Endothelial cell of hepatic sinusoid (primary cell): Measurements from ENCODE around the gene BTN3A1.

Experiments used
- in situ Hi-C: cut with HindIII; loops from 2 replicates; pipeline ENCODE4 v1.10.0; 2017; ENCODE audit warnings: low sequenced_read_pairs

The BTN3A1 gene

DNA sequence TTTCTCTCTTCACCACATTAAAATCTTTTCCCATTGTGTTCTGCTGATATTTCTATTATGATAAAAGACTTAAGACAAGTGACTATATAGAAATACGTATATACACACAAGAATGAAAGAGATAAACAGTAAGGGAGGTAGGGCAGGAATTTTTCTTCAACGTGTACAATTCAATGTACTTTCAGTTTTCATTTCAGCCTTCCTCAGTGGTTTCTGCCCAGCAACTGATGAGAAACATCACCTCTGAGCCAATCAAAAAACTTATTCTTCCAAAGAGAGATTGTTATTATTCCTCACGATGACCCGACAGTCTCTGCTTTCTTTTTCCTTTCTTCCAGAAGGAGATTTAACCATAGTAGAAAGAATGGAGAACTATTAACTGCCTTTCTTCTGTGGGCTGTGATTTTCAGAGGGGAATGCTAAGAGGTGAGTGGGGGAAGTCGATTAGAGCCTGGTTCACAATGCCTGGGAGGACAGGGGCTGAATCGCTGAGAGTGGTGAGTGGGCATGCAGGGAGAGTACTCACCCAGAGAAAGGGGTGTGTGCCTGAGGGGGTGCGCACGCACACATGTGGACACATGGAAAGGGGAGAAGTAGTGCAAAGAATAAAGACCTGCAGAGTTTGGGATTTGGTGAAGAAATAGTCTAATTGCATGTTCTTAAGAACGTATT, at the start of gene BTN3A1:
Gene BTN3A1, plus strand, starts transcription at position 289 of the 672 bp plus-strand sequence. CDS start 3,289 bp downstream, outside the sequence.
- in situ Hi-C loops, result no loop called here

DNA sequence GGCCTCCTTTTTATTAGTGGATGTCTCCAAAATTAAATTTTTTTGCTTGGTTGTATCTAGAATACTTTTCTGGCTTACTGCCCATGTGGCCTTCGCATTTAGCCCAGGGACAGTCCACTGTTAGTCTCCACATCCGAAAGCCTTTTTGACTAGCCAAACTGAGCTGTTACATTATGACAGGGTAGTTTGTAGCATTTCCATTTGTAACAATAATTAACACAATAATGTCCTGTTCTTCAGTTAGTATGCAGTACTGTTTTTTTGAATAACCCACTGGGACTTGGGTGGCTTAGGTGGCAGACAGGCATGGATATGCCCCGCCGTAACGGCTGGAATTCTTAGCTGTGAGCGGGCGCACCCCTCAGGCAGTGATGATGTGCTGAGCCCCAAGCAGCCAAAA, 49.8 kb upstream of the BTN3A1 start:
- in situ Hi-C loops, result loop anchor here (25.0 kb wide), 1 partner anchor 185 kb away; the partner anchor contains the start of gene HMGN4

DNA sequence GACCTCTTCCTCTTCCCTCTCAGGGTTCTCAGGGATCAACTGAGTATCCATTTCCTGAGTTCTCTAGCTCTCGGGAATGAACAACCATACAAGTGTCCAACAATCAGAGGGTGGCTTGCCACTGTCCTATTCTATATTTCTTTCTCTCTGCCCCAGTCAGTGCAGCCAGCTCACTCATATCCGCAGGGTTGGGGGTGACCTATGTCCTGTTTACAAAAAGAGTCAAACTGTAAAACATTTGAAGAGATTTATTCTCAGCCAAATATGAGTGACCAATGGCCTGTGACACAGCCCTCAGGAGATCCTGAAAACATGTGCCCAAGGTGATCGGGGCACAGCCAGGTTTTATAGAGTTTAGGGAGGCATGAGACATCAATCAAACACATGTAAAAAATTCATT, 47.9 kb upstream of the BTN3A1 start:
- in situ Hi-C loops, result loop anchor here (25.0 kb wide), 1 partner anchor 183 kb away; the partner anchor contains the start of gene HMGN4

DNA sequence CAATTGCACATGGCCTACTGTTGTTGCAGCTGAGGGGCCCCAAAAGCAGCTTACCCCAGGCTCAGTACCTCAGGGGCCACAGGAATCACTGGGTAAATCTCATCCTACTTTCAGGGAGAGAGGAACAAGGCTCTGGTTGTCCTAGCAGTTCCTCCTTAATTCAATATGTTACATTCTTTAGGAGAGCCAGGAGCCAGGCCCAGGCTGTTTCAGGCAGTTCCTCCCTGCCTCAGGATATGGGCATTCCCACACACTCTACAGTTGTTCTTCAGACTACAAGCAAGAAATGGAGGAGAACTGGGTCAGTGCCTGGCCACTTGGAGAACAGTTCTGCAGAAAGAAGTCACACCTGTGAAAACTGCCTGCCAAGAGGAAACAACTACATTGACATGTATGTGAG, 46.7 kb upstream of the BTN3A1 start:
- in situ Hi-C loops, result loop anchor here (25.0 kb wide), 1 partner anchor 182 kb away; the partner anchor contains the start of gene HMGN4

DNA sequence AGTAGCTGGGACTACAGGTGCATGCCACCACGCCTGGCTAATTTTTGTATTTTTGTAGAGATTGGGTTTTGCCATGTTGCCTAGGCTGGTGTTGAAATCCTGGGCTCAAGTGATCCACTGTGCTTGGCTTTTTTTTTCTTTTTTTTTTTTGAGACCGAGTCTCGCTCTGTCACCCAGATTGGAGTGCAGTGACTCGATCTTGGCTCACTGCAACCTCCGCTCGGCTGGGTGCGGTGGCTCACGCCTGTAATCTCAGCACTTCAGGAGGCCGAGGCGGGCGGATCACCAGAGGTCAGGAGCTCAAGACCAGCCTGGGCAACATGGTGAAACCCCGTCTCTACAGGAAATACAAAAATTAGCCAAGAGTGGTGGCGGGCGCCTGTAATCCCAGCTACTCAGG, 44.5 kb upstream of the BTN3A1 start:
- in situ Hi-C loops, result loop anchor here (25.0 kb wide), 1 partner anchor 180 kb away; the partner anchor contains the start of gene HMGN4

DNA sequence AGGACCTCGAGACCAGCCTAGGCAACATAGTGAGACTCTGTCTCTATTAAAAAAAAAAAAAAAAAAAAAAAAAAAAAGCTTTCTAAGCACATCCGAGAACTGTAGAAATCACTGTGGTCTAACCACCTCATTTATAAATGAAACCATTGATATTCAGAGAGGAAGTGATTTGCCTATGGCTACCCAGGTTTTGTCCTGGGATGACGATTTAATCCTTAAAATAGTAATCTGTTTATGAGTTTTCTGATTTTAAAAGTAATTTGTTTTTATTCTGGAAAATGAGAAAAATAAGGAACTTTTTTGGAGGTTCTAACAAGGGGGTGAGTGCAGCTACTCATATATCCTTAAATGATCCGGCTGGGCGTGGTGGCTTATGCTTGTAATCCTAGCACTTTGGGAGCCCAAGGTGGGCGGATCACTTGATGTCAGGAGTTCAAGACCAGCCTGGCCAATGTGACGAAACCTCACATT, 43.5 kb upstream of the BTN3A1 start:
- in situ Hi-C loops, result loop anchor here (25.0 kb wide), 1 partner anchor 179 kb away; the partner anchor contains the start of gene HMGN4

DNA sequence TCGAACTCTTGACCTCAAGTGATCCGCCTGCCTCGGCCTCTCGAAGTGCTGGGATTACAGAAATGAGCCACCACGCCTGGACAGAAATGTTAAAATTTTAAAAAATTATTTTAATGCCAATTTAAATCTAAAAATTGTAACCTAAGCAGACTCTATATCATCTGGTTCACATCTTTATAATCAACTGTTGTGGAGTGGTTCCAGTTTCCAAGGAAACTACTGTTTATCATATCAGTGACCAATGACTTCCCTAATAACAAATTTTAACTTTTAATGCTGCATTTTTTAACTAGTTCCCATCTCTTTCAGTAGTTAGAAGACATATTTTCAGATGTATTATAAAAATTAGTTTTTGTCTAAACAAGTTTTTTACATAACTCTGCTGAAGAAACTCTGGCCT, 42.3 kb upstream of the BTN3A1 start:
- in situ Hi-C loops, result loop anchor here (25.0 kb wide), 1 partner anchor 178 kb away; the partner anchor contains the start of gene HMGN4

DNA sequence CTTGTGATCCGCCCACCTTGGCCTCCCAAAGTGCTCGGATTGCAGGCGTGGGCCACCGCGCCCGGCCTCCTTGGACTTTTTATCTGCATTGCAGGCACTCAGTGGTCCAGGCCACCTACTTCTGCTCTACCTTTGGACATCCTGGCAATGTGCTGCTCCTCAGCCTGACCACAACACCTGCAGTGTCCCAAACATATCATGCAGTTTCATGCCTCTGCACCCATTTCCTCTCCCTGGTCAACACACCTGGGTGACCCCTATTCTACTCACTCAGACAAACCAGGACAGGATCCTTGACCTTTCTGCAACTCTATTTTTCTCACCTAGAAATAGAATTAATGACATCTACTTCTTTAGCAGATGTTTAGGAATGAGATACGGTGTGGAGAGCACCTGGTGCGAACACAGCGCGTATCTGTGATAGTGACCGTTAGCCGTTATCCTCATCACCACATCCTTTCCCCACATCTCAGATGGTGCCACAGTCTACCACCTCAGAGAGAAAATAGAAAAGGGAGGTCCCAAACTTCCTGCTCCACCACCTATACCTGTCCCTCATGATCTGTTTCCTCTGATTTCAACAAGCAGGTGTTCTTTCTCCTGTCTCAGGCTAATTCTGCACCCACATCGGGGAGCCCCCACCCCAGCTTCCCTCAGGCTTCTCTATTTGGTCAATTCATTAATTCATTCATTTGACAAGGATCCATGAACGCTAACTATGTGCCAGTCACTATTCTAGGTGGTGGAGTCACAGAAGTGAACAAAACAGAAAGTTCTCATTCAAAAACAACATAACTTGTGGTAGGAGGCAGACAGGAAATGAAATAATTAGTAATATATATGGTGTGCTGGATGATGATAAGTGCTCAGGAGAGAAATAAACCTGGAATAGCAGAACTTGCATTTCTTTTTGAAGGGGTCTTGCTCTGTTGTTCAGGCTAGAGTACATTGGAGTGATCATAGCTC, 41.3 kb upstream of the BTN3A1 start:
- in situ Hi-C loops, result loop anchor here (25.0 kb wide), 1 partner anchor 177 kb away; the partner anchor contains the start of gene HMGN4

DNA sequence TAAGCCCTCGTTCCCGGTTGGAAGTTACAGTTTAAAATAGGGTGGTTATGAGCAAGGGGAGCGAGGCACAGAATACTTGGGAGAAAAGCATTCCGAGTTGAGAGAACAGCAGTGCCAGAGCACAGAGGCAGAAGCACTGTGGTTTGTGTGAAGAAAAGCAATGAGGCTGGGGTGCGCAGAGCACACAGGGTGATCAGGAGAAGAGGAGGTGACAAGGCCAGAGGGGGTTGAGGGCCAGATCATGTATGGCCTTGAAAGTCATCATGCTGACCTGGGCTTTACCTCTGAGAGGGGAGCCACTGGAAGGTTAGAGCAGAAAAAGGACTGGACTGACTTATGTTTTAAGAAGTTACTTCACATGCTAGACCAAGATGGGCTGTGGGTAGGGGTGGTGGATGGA, 40.5 kb upstream of the BTN3A1 start:
- in situ Hi-C loops, result loop anchor here (25.0 kb wide), 1 partner anchor 176 kb away; the partner anchor contains the start of gene HMGN4

DNA sequence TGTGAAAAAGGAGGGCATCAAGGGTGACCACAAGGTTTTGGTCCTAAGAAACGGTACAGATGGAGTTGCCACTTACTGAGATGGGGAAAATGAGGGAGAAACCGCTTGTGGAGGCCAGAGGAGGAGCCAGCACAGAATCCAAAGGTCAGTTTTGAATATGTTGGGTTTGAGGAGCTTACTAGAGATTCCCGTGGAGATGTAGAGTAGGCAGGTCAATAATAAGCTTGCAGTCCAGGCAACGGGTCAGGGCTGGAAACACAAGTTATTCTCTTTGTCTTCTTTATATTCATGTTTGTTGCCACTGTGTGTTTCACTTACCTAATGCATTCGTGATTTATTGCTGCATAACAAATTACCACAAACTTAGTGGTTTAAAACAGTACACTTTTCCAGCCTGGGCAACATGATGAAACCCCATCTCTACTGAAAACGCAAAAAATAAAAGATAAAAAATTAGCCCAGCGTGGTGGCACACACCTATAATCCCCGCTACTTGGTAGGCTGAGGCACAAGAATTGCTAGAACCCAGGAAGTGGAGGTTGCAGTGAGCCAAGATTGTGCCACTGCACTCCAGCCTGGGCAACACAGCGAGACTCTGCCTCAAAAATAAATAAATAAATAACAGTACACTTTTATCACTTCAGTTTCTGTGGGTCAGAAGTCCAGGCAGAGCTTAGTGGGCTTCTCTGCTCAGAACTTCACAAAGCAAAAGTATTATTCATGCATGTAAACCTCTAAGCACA, 39.8 kb upstream of the BTN3A1 start:
- in situ Hi-C loops, result loop anchor here (25.0 kb wide), 1 partner anchor 175 kb away; the partner anchor contains the start of gene HMGN4

DNA sequence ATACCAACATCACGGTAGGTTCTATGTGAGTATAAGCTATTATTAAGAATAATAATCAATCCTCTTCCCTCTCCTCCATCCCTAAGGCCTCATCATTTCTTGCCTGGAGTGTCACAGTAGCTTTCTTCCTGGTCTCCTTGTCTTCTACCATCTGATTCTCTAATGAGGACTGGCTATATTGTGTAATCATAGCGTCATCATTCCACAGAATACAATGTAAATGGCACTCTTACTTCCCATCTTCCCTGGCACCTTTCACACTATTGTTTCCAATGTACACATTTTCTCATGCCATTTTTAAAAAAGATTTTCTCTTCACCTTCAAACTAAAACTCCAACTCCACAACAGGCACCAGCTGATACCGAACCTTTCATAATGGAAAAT, 39.2 kb upstream of the BTN3A1 start:
- in situ Hi-C loops, result loop anchor here (25.0 kb wide), 1 partner anchor 174 kb away; the partner anchor contains the start of gene HMGN4

DNA sequence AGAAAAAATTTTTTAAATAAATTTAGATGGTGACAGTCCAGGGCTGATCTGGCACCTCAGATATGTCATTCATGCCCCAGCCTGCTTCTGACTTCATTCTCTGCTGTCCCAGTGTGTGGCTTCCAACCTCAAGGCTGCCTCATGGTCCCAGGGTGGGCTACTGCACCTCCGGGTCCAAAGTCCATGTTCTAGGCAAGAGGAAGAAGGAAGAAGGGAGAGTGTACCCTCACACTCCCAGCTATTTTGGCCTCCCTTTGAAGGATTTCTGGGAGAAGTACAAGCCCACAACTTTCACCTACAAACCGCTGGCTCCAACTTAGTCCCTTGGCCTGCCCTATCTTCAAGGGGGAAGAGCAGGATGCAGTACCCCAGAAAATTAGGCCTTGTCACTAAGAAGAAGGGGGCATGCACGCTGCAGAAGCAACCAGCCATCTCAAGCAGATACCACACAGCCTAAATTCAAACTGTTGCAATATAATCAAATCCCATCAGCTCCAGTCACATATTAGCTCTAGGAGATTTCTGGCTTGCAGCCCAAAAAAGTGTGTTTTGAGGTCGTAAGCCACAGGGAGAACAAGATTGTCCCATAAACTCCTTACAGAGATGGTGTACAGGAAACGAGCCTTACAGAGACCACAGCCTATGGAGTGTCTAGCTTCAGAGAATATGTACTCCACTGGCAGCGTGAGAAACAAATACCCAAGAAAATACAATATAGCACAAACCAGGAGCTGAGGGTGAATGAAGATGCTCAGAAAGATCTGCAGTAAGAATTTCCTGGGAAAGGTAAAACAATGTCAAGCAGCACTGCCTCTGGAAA, 38.0 kb upstream of the BTN3A1 start:
- in situ Hi-C loops, result loop anchor here (25.0 kb wide), 1 partner anchor 173 kb away; the partner anchor contains the start of gene HMGN4

DNA sequence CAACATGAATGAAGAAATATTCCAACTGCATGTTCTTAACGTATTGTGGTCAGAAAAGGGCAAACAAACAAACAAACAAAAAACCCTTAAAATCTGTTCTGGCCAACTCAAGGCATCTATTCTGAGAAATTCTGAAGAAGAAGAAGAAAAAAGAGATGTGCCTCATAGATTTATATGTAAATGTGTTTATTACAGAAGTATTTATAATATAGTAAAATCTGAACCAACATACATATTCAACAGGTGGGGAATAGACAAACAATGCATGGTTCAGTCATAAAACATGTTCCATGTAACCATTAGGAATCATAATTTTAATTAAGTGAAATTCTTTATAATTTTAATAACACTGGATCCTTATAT, 36.5 kb upstream of the BTN3A1 start:
- in situ Hi-C loops, result loop anchor here (25.0 kb wide), 1 partner anchor 172 kb away; the partner anchor contains the start of gene HMGN4

DNA sequence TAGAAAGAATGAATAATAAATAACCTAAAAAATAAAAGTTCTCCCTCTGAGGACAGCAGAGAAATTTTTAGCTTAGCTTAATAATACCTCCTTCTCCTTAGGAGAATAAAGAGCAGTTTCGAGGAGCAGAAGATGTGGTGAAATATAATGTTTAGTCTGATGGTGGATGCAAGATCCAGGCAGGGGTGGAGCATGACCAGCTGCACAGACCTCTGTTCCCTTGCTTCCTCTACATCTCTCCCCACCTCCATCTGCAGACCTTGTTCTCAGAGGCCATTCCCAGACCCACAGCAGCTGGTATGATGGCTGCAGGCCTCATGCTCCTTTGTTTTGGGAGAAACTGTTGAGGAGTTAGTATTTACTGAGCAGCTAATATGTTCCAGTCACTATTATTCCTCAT, 35.6 kb upstream of the BTN3A1 start:
- in situ Hi-C loops, result loop anchor here (25.0 kb wide), 1 partner anchor 171 kb away; the partner anchor contains the start of gene HMGN4

DNA sequence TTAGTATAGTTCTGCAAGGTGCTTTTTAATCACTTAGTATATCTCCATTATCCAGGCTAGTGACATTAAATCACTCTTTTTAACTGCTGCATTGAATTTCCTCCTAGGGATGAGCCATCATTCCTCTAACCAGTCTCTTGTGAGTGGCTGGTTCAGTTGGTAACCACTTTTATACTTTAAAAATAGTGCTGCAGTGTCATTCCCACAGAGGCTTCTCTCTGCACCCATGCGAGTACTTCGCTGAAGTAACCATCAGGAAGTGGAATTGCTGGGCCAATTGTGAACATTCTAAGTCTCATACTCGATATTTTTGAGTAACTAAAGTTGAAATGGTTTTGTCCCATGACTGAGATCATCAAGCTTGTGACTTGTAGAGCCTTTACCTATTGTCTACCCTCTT, 35.0 kb upstream of the BTN3A1 start:
- in situ Hi-C loops, result loop anchor here (25.0 kb wide), 1 partner anchor 170 kb away; the partner anchor contains the start of gene HMGN4

DNA sequence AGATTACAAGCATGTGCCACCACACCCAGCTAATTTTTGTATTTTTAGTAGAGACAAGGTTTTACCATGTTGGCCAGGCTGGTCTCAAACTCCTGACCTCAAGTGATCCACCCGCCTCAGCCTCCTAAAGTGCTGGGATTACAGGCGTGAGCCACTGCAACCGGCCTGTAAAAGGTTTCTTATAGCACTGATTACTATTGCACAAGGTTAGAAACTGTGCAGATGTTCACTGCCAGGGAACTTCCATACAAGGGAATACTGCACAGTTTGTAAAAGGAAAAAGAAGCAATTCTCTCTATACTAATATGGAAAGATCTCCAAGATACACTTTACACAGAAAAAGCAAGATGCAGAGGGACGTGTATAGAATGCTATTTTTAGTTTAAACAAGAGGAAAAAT, 30.3 kb upstream of the BTN3A1 start:
- in situ Hi-C loops, result loop anchor here (25.0 kb wide), 1 partner anchor 165 kb away; the partner anchor contains the start of gene HMGN4

DNA sequence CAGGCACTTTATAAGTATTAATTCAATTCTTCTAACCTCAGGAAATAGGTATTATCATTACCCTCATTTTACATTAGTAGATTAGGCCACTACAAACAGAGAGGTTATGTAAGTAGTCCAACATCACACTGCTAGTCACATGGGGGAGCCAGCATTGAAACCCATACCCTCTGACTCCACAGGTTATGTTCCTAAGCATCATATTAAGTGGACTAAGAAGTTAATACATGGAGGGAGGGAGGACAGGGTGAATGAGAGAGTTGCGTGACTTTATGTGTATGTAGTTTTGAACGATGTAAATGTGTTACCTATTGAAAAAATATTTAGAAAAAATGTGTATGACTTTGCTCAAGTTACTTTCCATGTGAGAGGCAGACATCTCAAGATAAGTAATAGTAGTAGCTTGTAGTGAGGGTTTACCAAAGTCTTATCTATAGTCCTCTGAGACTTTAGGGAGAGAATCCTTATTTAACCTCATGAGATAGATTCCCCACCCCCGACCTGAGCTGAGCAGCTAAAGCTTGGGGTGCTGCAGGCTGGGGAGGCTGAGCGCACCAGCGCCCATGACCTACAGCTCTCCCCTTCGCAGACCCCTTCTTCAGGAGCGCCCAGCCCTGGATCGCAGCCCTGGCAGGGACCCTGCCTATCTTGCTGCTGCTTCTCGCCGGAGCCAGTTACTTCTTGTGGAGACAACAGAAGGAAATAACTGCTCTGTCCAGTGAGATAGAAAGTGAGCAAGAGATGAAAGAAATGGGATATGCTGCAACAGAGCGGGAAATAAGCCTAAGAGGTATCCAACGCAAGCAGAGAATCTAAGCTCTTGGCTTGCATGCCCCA, 29.5 kb upstream of the BTN3A1 start:
- in situ Hi-C loops, result loop anchor here (25.0 kb wide), 1 partner anchor 165 kb away; the partner anchor contains the start of gene HMGN4

DNA sequence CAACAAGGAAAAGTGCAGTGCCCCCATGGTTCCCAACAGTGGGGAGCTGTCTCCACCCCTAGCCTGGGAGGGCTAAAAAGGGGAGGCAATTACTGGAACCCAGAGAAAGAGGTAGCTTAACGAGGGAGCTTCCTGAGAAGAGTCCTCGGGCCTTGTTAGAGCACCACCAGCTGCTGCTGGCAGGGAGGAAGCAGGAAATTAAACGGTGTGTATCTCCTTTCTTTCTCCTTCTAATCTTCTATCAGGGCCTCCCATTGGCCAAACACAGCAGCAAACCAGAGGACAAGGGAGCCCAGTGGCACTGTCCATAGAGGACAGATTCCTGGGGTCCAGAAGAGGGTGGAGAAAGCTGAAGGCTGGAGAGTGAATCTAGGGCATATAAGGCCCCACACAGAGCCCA, 26.8 kb upstream of the BTN3A1 start:
- in situ Hi-C loops, result no loop called here
